HG03469 (cell line): ENCODE measurements around the gene ADGRV1.
A peak's percentile ranks its signal among the peaks of the same experiment; 100 is the strongest.

Experiments used
- ATAC-seq: cut with Tn5 transposase; IDR thresholded peaks from one replicate; pipeline ENCODE4 v1.9.1; 2021; ENCODE audit warnings: mild to moderate bottlenecking, moderate library complexity, moderate number of reproducible peaks; ENCODE audit not compliant: unreplicated experiment

Gene ADGRV1

DNA sequence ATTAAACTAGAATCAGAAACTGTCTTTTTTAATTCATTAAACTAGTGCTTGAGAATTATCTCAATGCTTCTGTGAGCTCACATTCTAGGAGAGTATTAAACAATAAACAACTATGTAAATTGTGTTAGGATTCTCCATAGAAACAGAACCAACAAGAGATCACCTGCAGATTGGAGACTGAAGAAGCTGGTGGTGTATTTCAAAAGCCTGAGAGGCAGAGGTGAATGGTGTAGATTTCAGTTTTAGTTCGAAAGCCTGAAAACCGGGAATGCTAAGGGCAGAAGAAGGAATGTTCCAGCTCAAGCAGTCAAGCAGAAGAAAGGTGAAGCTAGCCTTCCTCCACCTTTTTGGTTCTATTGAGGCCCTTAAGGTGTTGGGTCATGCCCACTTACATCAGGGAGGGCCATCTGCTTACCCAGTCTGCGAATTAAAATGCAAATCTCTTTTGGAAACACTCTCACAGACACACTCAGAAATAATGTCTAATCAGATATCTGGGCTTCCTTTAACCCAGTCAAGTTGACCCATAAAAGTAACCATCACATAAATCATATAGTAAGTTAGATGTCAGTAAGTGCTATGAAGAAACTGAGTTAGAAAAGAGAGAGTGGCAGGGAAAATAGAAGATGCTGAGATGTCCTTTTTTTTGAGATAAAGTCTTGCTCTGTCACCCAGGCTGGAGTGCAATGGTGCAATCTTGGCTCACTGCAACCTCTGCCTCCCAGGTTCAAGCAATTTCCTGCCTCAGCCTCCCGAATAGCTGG is 533.1 kb downstream of the ADGRV1 start:
- ATAC-seq, result no peak

DNA sequence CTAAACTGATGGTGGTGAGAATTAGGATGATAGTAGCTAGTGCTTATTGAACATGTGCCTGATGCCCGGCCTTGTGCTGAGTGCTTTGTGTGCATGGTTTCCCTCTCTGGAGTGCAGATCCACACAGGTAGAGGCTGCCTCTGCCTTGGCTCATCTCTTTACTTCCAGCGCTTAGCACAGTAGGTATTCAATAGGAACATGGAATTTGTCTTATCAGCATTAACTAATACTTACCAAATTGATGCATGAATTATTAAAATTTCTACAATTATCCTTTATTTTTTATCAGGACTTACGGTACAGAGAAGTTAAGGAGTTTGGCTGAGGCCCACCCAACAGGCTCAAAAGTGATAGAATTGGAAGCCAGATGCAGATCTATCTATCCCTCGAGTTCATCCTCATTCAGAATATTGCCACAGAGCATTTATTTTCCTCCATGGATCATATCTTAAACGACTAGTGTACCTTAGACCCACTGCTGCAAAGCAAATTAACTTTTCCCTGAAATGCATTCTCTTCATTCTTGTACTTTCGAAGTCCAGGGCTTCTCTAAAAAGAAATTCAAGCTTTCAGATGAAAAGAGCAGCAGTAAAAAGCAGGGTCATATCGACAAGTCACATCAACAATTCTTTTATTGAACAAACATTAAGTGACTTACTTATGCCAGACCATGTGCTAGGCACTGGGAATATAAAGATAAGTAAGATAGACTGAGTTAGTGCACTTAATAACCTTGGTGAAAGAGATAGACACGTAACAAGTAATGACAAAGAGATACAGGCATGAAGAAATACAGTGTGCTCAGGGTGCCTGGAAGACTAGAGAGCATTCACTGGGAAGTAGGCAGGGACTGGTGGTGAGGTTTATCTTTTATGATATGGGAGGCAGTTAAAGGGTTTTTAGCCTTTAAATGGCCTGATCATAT is 534.5 kb downstream of the ADGRV1 start:
- no peak for ATAC-seq

DNA sequence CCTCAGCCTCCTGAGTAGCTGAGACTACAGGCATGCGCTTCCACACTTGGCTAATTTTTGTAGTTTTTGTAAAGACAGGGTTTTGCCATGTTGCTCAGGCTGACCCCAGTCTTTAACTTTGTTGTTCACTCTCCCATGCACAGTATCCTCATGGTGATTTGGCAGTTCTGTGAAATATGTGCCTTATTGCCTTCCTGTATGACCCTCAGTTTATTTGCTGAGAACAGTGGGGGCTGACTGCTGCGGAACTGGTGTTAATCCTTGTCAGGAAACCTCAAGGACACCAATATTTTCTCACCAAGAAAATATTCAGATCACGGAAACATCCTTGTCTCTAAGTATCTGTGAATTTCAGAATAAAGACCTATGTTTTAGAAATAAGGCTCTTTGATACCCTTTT is 536.7 kb downstream of the ADGRV1 start:
- no peak for ATAC-seq

DNA sequence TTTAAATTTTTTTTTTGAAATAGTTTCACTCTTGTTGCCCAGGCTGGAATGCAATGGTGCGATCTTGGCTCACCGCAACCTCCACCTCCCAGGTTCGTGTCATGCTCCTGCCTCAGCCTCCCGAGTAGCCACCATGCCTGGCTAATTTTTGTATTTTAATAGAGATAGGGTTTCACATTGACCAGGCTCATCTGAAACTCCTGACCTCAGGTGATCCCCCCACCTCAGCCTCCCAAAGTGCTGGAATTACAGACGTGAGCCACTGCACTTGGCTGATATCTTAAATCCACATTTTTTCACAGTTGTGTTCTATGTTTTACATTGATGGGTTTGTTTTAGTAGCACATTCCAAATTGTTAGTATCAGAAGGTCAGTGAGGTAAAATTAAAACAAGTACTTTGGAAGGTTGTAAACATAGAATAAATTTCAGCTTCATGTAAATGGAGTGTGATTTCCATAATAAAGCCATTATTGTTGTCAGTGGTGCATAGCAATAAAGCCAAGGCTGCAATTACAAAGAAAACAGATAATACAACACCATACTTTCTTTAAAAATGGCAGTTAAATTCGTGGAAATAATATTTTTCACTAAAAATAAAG is 537.3 kb downstream of the ADGRV1 start:
- no peak for ATAC-seq

DNA sequence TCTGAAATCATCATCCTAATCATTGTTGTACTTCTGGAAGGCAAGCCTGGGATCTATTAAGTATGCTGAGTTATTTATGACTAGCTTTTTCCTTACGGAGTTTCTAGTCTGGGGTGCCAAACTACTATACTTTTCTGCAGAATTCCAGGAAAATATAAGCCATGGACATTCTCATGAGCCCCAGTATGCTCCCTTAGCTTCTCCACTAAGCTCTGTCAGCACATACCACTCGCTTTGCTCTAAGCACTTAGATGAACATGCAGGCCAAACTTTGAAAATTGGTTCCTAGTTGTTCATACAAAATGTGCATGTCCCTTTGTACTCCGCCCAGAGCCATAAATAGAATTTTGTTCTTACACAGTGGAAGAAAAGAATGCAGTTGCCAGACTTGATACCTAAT is 539.9 kb downstream of the ADGRV1 start:
- no peak for ATAC-seq

DNA sequence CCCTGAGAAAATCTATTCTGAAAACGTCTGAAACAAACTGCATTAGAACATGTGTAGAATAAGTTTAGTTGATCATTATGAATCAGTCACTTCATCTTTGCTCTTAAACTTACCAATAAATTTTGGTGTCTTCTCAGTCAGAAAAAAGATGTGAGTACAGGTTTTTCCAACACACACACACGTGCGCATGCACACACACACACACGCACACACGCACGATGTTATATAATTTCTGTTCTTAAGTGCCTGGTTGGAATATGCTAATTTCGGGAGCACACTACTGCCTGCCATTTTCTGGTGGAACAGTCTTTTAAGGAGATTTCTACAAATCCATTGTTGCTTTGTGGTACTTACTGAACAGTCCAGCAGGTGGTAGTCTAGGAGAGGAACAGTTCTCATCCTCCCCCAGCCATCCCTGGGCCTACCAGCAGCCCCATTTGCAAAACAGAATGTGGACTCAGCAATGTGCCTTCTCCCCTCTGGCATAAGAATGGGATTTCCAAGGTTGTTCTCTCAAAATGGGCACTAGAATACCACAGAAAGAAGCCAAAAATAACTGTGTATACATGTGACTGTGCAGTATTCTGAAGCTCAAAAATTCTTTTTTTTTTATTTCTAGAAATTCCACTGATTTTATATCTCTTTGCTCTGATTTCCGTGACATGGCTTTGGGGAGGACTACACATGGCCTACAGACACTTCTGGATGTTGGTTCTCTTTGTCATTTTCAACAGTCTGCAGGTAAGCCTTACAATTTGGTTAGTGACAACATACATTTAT is 543.2 kb downstream of the ADGRV1 start:
- ATAC-seq, result peak; percentile 96

DNA sequence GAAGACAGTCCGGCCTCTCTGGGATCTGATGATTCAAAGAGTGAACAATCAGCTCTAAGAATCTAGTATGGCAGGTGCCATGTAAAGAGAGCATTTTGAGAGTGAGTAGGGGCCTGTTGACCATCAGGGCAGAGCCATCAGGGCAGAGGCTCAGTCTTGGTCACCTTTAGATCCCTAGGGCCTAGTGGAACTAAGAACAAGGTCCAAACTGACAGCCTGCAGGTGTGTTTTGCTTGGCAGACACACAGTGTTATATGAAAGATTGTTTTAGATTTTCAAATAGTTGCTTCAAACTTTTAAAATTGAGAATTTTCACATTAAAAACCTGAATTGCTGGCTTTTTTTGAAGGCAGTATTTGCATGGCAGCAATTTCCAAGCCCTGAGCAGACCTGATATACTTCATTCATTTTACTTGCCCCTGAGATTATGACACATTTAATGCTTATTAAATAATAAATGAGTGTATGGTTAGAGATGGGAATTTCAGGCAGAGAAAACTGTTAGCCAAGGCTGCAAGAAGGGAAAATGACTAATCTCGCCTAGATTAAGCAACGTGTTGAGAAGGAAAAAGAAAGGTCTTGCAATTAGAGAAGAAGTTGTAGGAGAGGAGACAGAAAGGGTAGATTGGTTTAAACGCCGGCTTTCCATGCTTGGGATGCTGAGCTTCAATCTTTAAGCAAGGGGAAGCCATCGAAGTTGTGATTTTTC is 544.9 kb downstream of the ADGRV1 start:
- ATAC-seq, result no peak

DNA sequence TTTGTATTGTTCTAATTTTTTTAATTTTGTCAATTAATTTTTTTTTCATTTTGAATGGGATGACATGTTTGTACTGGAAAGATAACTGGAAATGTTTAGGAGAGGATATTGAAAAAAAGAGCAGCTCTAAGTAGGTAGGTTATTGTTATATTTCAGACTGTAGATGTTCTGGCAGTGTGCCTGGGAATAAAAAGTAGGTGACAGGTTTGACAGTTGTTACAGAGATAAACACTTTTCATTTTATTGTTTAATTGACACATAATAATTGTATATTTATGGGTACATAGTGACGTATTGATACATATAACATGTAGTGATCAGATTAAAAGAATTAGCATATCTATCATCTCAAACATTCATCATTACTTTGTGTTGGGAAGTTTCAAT is 545.5 kb downstream of the ADGRV1 start:
- ATAC-seq, result no peak

DNA sequence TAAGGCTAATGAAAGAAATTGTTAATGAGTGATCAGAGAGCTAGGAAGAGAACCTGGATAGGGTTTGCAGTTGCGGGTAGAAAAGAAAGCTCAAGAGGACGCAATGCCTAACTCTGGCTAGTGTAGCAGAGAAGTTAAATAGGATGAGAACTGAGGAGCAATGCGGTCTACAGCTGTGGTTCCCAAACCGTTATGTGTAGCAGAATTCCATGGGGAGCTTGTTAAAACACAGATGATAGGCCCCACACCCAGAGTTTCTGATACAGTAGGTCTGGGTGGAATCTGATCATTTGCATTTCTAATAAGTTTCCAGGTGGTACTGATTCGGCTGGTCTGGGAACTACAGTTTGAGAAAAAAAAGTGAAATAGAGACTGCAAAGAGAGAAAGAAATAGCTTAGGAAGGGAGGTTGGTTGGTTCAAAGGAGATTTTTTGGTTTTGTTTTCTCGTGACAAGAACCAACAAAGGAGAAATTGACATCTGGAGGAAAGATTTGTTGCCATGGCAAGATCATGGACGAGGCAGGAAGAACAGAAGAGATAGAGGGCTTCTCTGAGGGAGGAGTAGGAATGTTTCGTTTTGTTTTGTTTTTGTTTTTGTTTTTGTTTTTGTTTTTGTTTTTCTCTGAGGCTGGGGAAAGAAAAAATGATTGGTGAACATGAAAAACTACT is 548.4 kb downstream of the ADGRV1 start:
- no peak for ATAC-seq

DNA sequence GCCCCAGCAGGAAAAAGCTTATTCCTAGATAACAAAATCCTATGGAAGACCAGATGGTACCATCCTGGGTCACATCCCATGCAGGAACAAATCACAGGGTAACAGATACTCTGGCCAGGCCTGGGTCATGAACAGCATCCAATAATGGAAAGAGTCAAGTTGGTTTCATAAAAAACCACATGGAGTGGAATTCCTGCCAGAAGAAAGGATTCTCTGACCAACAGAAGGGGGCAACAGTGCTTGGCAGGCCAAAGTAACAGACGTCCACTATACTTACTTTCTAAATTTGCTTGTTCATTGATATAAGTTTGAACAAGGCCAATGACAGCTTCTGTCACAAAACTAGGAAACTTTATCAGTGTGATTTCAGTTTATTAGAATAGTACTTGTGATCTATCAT is 551.0 kb downstream of the ADGRV1 start:
- ATAC-seq, result no peak

DNA sequence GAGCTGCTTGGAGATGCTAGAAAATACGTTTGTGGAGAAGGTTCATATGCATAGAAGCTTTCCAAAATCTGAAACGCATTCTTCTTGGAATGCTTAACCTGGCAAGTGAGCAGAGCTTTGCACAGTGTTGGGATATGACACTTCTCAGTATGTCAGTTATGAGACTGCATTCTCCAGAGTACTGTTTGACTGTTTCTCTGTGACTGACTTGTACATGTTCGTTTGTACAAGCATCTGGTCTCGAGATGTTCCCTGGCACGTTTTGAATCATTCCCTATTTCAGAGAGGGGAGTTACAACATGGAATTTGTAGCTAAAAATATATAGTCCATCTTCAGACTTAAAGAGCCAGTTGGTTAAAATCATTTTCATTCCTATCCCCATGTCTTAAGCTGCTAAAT is 552.1 kb downstream of the ADGRV1 start:
- no peak for ATAC-seq

DNA sequence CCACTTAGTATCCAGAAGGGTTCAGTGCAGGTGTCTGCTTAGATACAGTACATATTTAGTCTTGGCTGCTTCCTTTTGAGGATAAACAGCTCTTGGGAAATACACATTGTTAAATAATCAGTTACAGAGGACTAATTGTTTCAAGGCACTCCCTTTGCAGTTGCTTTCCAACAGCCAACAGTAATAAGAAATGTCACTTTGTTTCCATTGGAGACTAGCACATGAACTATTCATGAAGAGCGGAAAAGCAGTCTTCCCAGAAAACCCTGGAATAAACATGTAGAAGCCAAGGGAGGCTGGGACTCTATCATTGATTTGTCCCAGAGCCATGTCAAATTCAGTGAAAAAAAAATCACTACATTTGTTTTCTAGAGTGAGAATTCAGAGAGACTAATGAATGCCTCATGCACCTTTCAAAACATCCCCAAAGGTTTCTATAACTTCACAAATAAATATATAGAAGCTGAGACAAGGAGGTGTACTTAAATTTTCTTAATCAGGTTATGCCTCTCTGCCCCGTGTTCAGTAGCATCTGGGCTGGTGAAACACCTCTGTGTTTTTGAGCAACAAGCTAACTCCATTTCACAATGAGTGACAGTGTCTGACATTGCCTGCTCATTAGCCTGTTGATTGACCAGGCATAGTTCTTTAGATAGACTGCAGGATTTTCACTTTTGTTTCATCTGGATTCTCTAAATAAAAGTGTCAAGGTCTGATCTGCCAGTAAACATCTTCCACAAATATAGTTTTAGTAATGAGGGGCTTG is 553.1 kb downstream of the ADGRV1 start:
- no peak for ATAC-seq

DNA sequence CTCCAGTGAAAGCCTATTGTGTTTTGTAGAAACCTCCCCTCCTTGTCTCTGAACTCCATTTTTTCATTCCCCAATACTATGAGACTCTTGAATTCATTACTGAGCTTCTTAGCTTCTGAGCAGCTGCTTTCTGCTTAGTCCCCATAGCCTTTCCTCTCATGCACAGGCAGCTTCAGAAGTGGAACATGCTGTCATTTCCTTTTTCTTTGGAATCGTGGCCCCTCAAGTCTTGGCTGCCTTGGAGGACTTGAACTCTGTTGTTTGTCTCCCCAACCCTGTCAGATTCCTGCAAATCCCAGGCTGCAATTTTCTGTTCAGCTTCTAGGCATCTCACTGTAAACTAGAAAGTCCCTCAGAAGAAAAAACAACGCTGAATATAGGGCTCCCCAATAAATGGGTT is 556.1 kb downstream of the ADGRV1 start:
- ATAC-seq, result no peak

DNA sequence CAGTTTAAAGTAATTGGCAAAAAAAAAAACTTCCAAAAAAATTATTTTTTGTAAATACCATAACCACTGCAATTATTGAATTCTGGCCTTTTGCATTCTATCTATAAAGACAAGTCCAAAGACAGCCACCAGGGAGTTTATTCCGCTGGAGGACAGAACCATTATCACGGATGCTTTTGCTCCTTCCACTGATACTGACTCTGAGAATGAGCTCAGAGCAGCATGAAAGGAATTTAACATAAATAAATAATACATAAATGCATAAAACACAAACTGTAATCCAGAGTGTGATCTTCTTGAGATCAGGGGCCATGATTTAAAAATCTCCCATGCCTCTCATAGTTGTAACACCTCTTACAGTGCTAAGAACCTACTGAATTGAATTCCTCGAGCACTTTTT is 559.8 kb downstream of the ADGRV1 start:
- ATAC-seq, result no peak

DNA sequence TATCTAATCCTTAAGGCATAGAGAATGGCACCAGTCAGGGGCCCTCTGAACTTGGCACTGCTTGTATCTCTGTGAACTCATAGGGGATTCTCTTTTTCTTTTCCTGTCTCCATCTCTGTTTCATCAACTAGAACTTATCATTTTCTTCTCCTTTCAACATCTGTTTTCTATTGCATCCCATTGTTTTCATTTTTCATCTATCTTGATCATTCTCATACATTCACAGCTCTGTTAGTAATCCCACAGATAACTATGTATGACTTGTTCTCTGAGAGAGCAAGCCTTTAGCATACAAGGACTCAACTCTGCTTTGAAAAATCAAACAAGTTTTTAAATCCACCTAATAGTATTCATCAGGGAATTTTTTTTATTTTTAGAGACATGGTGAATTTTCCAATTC is 560.2 kb downstream of the ADGRV1 start:
- ATAC-seq, result no peak

DNA sequence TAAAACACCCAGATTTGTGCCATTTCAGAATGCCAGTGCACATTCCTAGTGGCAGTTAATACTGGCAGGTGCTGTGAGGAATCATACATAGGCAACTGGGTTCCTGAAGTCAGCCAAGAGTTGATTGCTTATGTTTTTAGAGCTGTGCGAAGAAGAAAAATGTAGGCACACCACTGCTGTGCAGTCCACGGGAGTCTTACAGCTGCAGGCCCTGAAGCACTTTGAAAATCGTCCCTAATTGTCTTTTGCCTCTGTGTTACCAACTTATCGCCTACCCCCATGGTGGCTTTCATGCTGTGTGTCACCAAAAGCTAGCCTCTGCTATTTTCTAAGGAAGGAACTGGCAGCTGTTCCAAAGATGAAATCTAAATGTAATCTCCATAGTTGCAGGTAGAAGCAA is 560.6 kb downstream of the ADGRV1 start:
- no peak for ATAC-seq

DNA sequence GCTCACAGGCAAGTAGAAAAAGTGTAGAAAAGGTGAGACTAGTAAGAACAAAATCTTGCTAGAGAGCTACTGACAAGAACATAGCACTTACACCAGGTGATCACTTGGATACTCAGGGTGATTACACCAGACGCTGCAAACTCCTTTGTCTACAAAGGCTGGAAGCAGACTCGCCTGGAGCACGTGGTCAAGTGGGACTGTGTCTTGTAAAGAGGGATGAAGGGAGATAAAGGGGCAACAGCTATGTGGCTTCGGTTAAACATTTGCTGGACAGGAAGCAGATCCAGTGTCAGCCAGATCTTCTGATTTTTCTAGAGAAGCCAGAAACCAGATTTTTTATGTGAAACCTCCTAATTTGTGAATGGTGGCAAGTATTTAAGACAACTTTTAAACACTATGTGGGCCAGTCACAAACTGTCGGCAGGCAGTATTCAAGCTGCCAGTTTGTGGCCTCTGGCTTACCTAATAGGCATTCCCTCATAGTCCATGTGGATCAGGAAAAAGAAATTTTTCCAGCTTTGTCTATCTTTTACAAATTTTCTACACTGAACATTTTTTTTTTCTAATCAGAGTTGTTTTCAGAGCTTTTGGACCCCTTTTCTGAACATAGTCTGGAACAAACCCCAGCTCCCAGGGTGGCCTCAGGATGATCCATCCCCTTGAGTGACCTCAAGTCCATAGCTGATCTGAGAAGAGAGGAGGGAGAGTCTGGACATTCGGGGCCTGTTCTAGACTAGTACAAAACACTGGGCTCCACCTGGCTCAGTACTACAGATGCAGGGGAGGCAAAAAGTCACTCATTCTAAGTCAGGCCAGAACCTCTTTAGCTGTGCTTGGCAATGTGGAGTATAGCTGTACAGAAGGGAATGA is 561.6 kb downstream of the ADGRV1 start:
- ATAC-seq, result no peak

DNA sequence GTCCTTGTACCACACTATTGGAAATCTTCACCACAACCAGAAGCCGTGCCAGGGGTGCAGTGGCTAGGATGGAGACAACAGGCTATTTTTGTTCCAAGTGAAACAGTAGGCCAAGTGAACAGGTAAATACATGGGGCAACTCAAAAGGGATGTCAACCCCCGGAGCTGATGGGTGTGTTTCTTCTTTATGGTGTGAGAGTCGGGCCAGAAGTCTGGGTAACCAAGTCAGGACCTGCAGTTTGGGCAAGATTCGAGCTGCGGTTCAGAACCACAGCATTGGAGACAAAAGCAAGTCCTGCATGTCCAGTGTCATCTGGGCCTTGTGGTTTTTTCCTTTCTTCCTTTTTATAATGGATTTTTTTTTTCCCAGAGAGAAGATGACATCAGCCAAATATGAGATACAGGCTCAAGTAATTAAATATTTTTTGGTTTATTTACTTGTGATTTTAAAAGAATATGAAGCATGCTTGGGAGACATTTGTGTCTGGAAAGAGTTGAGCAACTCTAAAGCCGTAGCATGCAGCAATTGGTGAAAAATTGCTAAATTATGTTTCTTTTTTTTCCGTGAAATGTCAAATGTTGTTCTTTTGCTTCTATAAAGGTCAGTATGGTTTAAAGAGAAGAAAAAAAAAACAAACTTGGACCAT is 562.9 kb downstream of the ADGRV1 start:
- no peak for ATAC-seq
